Measurements from ENCODE around the gene HHIPL1. TPM values are rescaled to one million over a fixed set of nuclear protein-coding genes. Genes with fewer than 3 reads are reported as not detected.

The HHIPL1 gene
- total RNA-seq, 2 donors from 2014 or later, result under 0.01 to 0.26 TPM

GRCh38 chr14:99715266-99716000, 70.5 kb downstream of the HHIPL1 start:
- no peak overlapping the region for H3K27ac ChIP-seq
- WGBS, 2 donors, result 81 to 88% methylated on average over 23 to 24 of the region's 24 CpGs
- ATAC-seq, result no peak

GRCh38 chr14:99716091-99716849, 71.3 kb downstream of the HHIPL1 start:
- no peaks in the 10 kb centered on the region for H3K4me1 ChIP-seq
- no peaks in the 10 kb centered on the region for H3K36me3 ChIP-seq (replicated peaks in 1 of 2; ENCODE audit: insufficient read depth in 1 of 2, low read depth in 2 of 2)
- H3K27ac ChIP-seq, result no peak overlapping the region
- no peaks in the 10 kb centered on the region for H3K27me3 ChIP-seq
- 84 to 91% methylated on average over 8 to 10 of the region's 10 CpGs for WGBS, 2 donors
- DNase-seq (no peak), ATAC-seq (no peak)
- intact Hi-C loops (cut with DNase I), result no loop called here
- H3K4me3 ChIP-seq, result no peak overlapping the region
- TF ChIP-seq CTCF (IDR thresholded peaks at IDR 0.05) (no peak), POLR2A (IDR thresholded peaks at IDR 0.05) (no peak)
- no peaks in the 10 kb centered on the region for H3K9me3 ChIP-seq

More at GRCh38 chr14:99715266-99716000, 70.5 kb downstream of the HHIPL1 start:
- intact Hi-C loops (cut with DNase I), result no loop called here
- H3K36me3 ChIP-seq (replicated peaks in 1 of 2; ENCODE audit: insufficient read depth in 1 of 2, low read depth in 2 of 2), result no peaks in the 10 kb centered on the region
- H3K4me1 ChIP-seq, result no peaks in the 10 kb centered on the region
- TF ChIP-seq CTCF (IDR thresholded peaks at IDR 0.05), result no peak
- TF ChIP-seq POLR2A (IDR thresholded peaks at IDR 0.05), result no peak
- no peak overlapping the region for H3K4me3 ChIP-seq
- DNase-seq, result no peak
- no peaks in the 10 kb centered on the region for H3K9me3 ChIP-seq
- no peaks in the 10 kb centered on the region for H3K27me3 ChIP-seq

- no peak overlapping the region for H3K27ac ChIP-seq
- no peak for ATAC-seq
- 89 to 91% methylated on average over 9 to 14 of the region's 14 CpGs for WGBS, 2 donors
- no peaks in the 10 kb centered on the region for H3K27me3 ChIP-seq
- no peaks in the 10 kb centered on the region for H3K9me3 ChIP-seq
- no peaks in the 10 kb centered on the region for H3K36me3 ChIP-seq (replicated peaks in 1 of 2; ENCODE audit: insufficient read depth in 1 of 2, low read depth in 2 of 2)
- TF ChIP-seq CTCF (IDR thresholded peaks at IDR 0.05), result no peak
- TF ChIP-seq POLR2A (IDR thresholded peaks at IDR 0.05), result no peak
- no peaks in the 10 kb centered on the region for H3K4me1 ChIP-seq
- H3K4me3 ChIP-seq, result no peak overlapping the region
- intact Hi-C loops (cut with DNase I), result no loop called here
- DNase-seq, result no peak
Observed at GRCh38 chr14:99716850-99717681, 72.1 kb downstream of the HHIPL1 start.

- no peaks in the 10 kb centered on the region for H3K36me3 ChIP-seq (replicated peaks in 1 of 2; ENCODE audit: insufficient read depth in 1 of 2, low read depth in 2 of 2)
- ATAC-seq, result no peak
- no peaks in the 10 kb centered on the region for H3K9me3 ChIP-seq
- no peak overlapping the region for H3K4me3 ChIP-seq
- WGBS, 2 donors, result 78 to 86% methylated on average over 5 of the region's 5 CpGs
- intact Hi-C loops (cut with DNase I), result no loop called here
- no peaks in the 10 kb centered on the region for H3K4me1 ChIP-seq
- H3K27ac ChIP-seq, result no peak overlapping the region
- no peaks in the 10 kb centered on the region for H3K27me3 ChIP-seq
- DNase-seq, result no peak
- TF ChIP-seq CTCF (IDR thresholded peaks at IDR 0.05) (no peak), POLR2A (IDR thresholded peaks at IDR 0.05) (no peak)
Observed at GRCh38 chr14:99717682-99718013, 72.7 kb downstream of the HHIPL1 start.
